Ishikawa (cell line): ENCODE data around the gene CDC42BPG.

ENCODE experiments used
- EP300 ChIP-seq: IDR thresholded peaks from 2 replicates; pipeline ENCODE4 v1.6.1; 2012; ENCODE audit warnings: borderline replicate concordance
- FOXM1 ChIP-seq: IDR thresholded peaks from 2 replicates; pipeline ENCODE4 v1.6.1; 2012; ENCODE audit warnings: low read depth, borderline replicate concordance
- TAF1 ChIP-seq: IDR thresholded peaks from 2 replicates; pipeline ENCODE4 v1.6.1; 2012; ENCODE audit warnings: low read depth, mild to moderate bottlenecking
- TEAD4 ChIP-seq: IDR thresholded peaks from 2 replicates; pipeline ENCODE4 v1.6.1; 2012
- ZBTB7A ChIP-seq: IDR thresholded peaks from 2 replicates; pipeline ENCODE4 v1.6.1; 2012; ENCODE audit warnings: low read depth
- TF ChIP-seq, protein P1 (sequence below): IDR thresholded peaks from 2 replicates; pipeline ENCODE4 v1.6.1; 2012
- TF ChIP-seq, protein P2 (sequence below): IDR thresholded peaks from 2 replicates; pipeline ENCODE4 v1.6.1; 2012; ENCODE audit warnings: low read depth, mild to moderate bottlenecking

DNA sequence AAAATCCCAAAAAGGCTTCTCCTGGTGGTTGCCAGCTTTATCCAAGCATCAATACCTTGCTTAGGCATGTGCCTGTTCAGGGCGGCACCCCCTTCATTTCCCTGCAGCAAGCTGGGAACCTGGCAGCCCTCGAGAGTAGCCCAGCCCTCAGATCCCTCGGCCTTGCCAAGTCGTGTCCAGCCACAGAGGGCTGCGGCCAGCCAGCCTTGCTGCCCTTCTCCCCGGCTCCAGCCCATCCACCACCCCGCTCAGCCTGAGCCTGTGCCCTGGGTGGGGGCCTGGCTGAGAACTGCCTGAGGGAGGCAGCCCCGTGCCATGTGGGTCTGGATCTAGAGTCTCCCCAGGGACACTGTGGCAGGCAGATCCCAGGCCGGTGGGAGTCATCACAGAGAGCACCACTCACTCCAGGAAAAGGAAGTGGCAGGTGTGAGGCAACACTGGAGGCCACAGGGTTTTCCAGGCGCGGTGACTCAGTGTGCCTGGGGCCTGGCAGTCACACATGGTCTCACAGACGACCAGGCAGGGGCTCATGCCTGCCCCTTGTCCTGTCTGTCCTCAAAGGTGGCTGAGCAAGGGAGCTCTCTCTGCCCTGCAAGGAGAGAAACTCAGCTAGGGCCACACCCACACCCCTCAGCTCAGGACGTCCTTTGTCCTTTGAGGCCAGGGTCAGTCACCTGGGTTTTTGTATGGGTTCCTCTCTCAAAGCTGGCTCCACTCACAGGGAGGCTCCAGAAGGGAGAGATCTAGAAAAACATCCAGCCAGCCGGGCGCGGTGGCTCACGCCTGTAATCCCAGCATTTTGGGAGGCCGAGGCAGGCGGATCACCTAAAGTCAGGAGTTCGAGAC, 12.2 kb upstream of the CDC42BPG start:
- TF ChIP-seq, protein P1, sequence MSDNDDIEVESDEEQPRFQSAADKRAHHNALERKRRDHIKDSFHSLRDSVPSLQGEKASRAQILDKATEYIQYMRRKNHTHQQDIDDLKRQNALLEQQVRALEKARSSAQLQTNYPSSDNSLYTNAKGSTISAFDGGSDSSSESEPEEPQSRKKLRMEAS, result peak; percentile 32; the same call in 1 of the 2 replicates
- TF ChIP-seq ZBTB7A, result no peak
- no peak for TF ChIP-seq FOXM1
- no peak for TF ChIP-seq TAF1
- TF ChIP-seq, protein P2, sequence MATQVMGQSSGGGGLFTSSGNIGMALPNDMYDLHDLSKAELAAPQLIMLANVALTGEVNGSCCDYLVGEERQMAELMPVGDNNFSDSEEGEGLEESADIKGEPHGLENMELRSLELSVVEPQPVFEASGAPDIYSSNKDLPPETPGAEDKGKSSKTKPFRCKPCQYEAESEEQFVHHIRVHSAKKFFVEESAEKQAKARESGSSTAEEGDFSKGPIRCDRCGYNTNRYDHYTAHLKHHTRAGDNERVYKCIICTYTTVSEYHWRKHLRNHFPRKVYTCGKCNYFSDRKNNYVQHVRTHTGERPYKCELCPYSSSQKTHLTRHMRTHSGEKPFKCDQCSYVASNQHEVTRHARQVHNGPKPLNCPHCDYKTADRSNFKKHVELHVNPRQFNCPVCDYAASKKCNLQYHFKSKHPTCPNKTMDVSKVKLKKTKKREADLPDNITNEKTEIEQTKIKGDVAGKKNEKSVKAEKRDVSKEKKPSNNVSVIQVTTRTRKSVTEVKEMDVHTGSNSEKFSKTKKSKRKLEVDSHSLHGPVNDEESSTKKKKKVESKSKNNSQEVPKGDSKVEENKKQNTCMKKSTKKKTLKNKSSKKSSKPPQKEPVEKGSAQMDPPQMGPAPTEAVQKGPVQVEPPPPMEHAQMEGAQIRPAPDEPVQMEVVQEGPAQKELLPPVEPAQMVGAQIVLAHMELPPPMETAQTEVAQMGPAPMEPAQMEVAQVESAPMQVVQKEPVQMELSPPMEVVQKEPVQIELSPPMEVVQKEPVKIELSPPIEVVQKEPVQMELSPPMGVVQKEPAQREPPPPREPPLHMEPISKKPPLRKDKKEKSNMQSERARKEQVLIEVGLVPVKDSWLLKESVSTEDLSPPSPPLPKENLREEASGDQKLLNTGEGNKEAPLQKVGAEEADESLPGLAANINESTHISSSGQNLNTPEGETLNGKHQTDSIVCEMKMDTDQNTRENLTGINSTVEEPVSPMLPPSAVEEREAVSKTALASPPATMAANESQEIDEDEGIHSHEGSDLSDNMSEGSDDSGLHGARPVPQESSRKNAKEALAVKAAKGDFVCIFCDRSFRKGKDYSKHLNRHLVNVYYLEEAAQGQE, result no peak
- TF ChIP-seq TEAD4, result no peak
- TF ChIP-seq EP300, result no peak
